ENCODE results near the gene XPO5.
A peak's percentile ranks its signal among the peaks of the same experiment; 100 is the strongest.
"Not testable (repeated sequence)": the region's sequence is repeated elsewhere in the genome, so short reads cannot be mapped to it uniquely, and the experiment has no call there.

Gene XPO5

DNA sequence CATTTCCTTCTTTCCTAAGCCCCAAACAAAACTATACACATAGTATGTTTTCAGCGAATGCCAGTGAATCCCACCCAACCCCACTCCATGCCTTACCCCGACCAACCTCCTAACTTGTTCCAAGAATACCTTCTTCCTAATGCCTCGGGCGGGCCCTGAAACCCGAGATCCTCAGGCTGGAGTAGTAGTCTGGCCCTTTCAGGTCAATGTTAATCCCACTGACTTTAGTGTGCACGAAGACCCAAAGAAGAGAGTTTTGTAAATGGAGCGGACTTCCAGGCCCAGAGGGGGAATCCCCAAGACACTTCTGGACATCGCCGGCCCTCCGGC lies 59.5 kb downstream of the XPO5 start:
- no peak for DNase-seq

DNA sequence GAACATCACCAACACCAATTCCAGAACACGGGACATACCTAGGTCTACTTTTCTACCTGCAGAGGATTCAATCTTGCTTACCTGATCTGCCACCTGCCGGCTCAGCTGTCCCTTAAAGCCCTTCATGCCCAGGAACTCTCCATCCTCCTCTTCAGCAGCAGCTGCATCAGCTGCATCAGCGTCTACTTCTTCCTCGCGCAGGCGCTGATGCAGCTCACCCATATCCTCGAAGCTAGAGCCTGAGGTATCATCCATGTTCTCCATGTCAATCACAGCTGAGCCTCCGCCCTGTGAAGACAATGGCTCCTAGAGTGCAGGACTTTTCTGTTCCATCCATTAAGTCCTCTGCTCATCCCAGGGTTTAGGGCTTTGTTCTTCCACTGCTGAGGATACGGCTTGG lies 60.0 kb downstream of the XPO5 start:
- DNase-seq = no peak

DNA sequence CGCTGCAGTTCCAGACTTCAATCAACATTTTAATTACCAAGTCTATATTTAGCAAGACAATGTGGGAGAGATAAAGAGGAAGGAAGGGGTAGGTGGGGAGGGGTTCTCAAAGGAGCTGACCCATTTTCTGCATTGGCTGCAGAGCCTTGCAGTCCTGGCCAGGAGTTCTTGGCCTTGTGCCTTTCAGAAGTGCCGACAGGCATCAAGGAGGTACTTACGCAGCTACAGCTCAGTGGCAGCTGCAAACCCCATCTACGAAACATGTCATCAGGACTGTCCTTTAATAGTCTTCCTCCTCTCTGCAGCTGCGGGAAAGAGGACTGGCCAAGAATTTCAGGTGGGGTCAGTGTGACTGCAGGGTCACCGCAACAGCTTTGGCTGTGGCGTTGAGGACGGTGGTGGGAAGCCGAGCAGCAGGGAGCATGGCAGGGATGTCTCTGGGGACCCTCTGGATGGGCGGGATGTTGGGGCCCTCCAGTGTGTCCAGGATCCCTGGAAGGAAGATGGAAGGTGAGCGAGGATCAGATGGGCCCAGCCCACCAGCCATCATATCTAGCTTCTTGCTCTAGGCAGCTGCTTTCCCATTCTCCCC lies 63.9 kb downstream of the XPO5 start:
- no peak for DNase-seq

DNA sequence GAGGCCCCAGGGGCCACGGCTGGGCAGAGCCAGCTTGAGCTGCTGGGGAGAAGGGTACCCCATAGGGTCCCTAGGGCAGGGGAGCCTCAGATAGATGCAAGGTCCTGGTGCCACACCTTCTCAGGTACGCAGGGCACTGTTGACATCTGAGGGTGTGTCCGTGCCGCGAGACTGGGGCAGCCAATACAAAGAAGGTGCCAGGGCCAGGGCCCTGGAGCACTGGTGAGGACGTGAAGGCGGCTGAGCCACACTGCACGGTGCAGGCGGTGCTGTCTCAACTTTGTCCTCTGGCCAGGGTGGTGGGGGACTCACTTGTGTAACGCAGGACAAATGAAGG lies 65.0 kb downstream of the XPO5 start:
- no peak for DNase-seq

DNA sequence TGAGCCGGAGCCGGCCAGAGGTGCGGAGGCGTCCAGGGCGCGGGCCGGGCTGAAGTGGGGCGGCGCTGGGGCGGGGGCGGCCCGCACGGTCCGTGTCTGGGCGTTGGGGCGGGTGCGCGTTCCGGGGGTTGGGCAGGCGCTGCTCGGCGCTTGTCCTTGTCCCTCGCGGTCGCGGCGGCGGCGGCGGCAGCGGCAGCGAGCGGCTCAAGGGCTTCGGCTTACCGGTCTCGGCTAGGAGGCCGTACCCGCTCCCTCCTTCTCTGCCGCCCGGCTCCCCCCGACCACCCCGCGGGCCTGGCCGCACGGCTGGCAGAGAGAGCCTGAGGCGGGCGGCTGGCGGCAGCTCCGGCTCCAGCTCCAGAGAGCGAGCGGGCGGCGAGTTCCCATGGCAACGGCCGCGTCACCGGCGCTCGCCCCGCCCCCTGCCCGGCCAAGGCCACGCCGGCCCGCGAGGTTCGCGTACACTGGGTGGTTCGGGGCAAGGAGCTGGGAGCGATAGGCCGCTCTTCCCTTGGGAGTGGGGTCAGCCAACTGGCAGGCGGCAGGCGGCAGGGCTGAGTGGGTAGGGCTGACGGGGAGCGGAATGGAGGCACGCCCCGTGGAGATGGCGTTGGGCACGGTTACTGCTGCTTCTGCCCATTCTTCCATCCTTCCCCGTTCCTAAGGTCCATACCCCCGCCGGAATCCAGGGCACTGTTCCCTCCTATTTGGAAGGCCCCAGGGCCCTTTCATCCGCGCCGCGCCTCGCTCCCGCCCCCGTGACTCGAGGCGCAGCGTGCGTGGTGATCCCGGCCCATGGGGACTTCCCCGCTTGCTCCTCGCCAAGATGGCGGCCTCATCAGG lies 65.6 kb downstream of the XPO5 start, which contains the start of gene LRRC73:
LRRC73 (minus strand) TSS at position 363 of the 843 bp plus-strand sequence. CDS start 561 bp downstream, outside the sequence.
- DNase-seq = peak; percentile 86

DNA sequence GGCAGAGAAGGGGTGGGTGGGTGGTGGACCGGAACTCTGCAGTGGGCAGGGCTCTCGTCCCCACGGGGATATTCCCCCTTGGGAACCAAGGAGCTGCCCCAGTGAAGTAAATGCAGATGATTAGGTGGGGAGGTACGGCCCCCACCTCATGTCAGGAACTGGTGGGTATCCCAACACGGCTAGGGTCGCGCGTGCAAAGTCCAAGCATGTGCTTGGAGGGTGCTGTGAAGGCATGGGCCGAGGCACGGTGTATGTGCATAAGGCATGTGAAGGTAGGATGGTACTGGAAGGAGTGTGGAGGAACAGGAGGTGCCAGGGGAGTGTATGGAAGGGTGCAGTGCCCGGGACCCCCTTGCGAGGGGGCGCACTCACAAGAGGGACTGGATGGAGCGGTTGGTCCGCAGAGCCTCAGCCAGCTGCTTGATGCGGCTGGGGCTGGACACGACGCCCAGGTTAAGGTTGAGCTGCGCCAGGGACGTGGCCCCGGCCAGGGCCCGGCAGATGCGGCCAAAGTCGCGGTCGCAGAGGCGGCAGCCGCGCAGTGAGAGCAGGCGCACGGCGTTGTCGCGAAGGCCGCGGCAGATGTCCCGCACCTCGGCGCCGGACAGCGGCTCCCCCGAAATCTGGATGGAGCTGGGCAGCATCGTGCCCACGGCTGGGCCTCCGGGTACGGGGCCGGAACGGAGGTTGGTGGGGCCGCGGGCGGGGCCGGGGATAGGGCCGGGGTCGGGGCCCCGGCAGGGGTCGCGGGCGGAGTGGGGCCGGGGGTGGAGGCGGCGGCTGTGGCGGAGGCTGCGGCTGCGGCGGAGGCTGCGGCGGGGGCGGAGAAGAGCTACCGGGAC lies 66.5 kb downstream of the XPO5 start:
- no peak for DNase-seq

DNA sequence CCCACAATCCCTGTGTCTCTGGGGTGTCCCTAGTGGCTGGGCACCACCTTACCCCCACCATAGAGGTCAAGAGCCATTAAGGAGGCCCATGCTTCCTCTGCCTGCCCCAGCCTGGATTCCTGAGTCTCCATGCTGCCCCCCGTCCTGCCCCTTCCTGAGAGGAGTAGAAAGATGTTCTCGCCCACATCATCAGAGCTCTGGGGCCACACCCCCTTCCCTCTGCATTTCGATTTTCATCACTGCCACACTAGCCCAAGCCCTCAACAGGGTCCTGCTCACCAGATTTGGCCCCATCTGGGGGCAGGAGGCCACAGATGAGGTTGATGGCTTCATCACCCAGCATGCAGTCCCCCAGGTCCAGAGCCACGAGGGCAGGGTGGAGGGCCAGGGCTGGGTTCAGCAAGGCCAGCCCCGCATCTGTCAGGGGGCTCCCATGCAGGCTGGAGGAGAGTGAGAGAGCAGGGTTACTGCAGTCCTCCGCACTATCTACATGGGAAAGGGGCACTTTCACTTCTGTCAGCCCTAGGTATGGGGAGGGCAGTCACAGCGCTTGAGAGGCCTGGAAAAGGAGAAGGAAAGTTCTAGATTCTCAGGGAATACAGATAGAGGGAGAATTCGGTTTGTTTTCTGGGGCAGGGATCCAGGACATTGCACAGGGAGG lies 67.2 kb downstream of the XPO5 start:
- DNase-seq = no peak

DNA sequence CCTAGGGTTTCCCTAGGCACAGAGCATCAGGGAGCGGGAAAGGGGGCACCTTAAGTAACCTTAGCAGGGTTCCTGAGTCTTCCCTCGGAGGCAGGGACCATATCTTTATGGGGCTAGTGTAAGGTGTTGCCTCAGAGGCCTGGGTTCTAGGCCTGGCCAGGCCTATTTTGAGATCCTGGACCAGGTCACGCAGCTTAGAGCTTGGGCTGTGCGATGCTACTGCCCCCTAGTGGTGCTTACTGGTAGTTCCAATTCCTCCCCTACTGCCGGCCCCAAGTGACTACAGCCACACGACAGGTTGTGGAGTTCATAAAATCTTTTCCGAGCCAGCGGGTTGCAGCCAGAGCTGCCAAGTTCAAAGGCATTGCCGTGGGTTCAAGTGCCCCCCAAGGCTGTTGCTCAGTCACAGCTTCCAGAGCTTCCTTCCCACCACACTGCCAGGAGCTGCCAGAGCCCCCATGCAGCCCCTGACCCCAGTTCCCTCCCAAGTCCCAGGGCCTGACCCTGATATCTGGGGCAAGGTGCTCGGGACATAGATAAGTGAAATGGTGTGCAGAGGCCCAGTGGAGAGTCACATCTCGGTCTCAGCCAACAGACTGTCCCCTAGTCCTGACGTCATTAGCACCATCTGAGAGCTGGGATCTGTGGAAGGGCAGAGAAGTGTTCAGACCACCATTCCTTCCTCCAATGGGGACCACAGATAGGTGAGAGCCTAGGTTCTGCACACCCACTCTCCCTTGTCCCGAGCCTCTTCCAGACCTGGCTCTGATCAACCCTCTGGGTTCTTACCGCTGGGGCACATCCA lies 69.0 kb downstream of the XPO5 start:
- peak; percentile 92 for DNase-seq

DNA sequence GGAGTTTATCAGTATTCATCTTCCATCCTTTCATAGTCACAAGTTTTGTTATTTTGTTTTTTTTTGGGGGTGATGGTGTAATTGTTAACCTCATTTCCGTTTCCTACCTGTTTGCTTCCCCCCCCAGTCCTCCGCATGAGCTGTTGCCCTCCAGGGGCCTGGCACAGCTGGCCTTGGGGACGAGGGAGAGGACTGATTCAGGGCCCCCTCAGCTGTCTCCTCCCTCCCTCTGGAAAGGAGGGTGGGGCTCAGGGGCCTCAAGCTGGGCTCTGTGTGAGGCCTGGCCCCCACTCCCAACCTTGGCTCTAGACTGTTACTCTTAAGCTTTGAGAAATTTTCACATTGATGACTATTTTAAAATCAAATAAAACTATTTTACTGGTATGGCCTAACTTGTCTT lies 69.7 kb downstream of the XPO5 start:
- DNase-seq = no peak

DNA sequence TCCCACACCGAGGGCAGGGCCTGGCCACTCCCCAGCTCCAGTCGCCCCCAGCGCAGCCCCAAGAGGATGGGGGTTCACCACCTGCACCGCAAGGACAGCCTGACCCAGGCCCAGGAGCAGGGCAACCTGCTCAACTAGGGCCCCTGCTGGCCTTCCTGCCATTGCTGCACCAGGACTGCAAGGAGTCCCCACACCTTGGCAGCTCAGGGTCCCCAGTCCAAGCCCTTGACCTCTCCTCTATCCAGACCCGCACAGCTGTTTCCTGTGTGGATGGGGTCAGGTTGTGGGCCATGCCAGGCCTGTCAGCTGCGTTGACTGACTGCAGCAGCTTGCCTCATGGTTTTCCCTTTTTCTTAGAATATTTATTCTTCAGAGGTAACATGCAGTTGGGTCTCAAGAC lies 70.1 kb downstream of the XPO5 start:
- DNase-seq = no peak

DNA sequence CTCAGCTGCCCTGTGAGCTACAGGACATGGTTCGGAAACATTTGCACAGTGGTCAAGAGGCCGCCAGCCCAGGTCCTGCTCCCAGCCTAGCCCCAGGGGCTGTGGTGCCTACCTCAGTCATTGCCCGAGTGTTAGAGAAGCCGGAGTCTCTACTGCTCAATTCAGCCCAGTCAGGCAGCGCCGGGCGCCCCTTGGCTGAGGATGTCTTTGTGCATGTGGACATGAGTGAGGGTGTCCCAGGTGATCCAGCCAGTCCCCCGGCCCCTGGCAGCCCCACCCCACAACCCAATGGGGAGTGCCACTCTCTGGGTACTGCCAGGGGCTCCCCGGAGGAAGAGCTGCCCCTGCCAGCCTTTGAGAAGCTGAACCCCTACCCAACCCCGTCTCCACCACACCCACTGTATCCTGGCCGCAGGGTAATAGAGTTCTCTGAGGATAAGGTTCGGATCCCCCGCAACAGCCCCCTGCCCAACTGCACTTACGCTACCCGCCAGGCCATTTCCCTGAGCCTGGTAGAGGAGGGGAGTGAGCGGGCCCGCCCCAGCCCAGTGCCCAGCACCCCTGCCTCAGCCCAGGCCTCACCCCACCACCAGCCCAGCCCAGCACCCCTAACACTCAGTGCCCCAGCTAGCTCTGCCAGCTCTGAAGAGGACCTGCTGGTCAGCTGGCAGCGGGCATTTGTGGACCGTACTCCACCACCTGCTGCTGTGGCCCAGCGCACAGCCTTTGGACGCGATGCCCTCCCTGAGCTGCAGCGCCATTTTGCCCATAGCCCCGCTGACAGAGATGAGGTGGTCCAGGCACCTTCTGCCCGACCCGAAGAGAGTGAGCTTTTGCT lies 70.9 kb downstream of the XPO5 start:
- no peak for DNase-seq

DNA sequence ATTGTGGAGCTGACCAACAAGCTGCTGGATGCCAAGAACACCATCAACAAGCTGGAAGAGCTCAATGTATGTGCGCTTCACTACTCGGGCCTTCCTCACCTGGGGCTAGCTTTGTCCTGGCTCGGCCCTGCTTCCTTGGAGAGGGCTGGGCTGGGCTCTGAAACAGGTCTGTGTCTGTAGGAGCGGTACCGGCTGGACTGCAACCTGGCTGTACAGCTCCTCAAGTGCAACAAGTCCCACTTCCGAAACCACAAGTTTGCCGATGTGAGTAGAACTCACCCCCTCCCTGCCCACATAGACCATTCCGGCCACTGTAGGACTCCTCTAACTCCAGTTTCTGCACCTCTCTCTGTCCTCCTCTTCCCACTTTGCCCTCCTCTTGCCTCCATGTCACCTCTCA lies 72.4 kb downstream of the XPO5 start:
- DNase-seq = no peak

DNA sequence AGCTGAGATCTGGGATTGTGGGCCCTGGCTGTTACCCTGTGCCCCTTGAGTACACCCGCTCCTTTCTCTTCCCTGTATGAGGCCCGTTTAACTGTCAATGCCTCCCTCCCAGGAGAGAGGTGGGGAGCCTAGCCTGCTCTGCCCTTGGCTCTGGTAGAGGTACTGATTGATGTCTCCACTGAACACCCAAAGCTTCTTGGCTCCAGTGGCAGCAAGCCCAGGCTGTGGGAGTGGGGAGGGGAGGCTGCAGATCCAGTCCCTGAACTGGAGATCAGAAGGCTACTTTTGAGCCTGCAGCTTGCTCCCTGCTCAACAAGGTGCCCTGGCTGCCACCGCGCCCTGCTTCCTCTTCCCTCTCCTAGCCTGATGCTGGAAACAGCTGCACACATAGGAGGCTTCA lies 73.2 kb downstream of the XPO5 start:
- DNase-seq = no peak

DNA sequence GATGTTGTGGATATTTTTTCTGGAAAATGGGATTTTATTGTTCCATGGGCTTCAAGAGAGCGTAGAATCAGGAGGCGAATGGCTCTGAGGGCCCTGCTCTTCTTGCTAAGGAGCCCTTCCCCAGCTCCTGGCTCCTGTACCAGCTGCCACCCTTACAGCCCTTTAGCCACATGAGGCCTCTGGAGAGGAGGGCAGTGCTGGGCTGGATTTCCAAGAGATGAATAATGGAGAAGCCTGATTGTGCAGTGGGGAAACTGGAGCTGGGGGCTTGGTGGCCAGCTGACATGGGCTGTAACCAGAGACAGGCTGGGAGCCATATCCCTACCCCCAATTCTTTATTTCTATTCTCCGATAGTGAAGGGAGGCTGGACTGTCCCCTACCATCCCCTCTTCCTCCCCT lies 74.9 kb downstream of the XPO5 start:
- no peak for DNase-seq

DNA sequence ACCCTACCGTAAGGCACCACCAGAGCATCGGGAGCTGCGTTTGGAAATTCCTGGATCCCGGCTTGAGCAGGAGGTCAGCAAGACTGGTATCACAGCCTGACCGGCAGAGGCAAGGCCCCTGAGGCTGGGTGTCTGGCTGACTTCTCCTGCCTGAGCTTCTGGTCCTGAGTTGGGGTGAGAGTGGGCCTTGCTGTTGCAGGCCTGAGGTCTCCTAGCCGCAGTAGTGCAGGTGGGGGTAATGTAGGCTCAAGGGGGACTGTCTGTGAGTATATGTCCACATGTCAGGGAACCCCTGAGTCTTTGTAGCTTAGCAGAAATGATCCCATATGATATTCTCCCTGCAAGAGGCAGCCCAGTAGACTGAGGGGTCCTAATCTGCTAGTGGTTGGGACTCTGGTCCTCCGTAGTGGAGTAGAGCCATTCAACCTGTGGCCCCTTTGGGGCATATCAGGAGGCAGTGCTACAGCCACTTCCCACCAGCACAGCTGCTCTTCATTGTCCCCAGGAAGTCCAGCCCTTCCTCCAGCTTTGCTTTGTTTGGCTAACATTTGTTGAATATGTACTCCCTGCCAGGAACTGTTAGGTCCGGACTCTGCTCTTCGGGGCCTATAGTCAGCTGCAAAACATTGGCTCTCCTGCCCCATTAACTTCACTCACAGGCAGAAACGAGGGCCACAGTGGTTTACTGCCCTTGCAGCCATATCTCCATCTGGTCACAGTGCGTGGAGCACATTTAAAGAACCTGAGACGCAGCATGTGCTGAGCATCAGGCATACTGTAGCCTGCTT lies 76.6 kb downstream of the XPO5 start:
- no peak for DNase-seq

DNA sequence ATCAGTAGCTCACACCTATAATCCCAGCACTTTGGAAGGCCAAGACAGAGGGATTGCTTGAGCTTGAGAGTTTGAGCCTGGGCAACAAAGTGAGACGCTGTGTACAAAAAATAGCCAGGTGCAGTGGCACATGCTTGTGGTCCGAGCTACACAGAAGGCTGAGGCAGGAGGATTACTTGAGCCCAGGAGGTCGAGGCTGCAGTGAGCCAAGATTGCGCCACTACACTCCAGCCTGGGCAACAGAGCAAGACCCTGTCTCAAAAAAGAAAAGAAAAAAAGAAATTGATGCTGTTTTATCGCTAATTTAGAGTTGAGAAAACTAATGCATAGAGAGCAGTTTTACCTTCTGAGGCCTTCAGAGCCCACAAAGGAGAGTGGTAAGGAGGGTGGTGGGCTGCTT lies 77.5 kb downstream of the XPO5 start:
- DNase-seq = not testable (repeated sequence)

DNA sequence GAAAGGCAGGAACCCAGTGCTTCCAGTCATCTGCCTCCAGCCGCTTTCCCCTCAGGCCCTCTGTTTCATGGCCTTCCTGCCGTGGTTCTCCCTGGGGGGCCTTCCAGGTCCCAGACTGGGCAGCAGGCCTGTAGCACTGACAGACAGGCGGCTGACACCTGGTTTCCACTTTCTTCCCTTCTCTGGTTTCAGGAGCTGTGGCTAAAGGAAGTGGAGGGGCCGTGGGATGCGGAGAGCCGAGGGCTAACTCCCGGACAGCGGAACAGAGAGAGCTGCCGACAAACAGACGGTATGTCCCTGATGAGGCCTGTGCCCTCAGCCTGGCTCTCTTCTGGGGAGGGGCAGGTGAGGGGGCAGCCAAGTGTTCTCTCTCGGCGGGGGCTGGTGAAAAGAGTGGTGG lies 78.1 kb downstream of the XPO5 start:
- DNase-seq = no peak

DNA sequence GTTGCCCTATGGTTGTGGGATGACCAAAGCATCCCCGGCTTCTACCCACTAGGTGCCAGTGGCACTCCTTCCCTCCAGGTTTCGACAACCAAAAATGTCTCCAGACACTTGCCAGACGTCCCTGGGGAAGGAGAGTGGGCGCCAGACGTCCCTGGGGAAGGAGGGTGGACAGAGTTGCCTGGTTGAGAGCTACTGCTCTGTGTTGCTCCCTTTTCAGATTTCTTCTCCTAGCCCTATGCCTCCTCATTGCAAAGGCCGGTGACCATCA lies 78.8 kb downstream of the XPO5 start:
- no peak for DNase-seq

DNA sequence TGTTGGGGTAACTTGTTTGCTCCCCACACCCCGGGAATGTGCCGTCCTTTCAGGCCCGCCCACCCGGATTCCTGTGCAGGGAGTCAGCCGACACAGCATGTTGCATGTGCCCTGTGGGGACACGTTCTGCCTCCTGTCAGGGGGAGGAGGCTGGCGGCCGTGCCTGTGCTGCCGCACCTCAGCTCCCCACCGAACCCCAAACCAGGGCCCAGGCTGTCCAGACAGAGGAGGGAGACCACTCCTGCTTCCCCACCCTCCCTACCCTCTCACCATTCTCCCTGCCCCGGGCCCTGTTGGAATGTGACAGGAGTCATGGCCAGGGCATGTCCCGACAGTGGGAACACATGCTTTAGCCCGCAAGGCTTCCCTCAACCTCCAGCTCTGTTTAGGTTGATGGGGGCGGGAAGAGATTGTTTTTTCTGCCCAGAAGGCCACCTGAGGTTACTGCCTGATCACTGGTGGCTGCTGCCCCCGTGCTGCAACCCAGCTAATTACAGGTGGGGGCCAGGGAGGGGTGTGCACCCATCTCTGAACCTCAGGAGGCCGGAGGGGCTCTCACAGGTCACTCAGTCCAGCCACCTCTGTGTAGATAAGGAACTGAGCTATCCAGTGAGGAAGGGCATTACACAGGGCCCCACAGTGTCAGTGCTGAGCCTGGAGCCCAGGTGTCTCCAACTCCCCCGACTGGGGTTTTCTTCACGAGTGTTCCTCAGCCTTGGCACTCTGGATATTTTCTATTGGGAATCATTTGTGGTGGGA lies 79.3 kb downstream of the XPO5 start:
- DNase-seq = no peak

DNA sequence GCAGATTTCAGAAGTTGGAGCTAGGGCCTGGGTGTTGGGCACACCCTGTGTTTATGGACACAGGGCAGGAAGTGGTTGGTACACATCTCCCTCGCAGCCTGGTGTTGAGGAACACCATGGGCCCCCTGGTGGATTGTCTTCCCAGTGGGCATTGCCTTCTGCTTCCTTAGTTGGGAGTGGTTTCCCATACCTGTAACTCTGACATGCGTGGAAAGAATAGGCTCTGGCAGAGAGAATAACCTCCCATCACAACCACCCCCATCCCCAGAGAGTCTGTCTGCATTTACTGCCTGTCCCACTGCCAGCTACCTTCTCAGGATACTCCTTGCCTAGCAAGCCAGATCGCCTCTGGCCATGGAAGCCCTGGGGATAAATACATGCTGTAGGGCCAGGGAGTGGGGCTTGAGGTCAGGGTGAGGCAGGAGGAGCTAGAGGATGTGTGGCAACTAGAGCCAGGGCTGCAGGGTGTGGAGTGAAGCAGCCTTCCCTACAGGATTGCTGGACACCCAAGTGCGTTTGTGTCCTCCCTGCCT lies 80.4 kb downstream of the XPO5 start:
- peak; percentile 46 for DNase-seq
